Fibroblast of pulmonary artery (primary cell): ENCODE results near the gene FOXJ3.
A peak's percentile ranks its signal among the peaks of the same experiment; 100 is the strongest.

ENCODE experiments used
- DNase-seq: peaks from one replicate; pipeline ENCODE4 v3.0.0-alpha.2; 2010; ENCODE audit warnings: low read depth
- H3K4me3 ChIP-seq: replicated peaks from 2 replicates; pipeline ENCODE4 v1.5.1; 2011; ENCODE audit warnings: low read depth, mild to moderate bottlenecking, control low read depth, low read length, moderate library complexity
- CTCF ChIP-seq: IDR thresholded peaks from 2 replicates; pipeline ENCODE4 v1.5.1; 2011; ENCODE audit warnings: mild to moderate bottlenecking, control low read depth, low read length, inconsistent platforms; ENCODE audit errors: missing control alignments

The FOXJ3 gene

DNA sequence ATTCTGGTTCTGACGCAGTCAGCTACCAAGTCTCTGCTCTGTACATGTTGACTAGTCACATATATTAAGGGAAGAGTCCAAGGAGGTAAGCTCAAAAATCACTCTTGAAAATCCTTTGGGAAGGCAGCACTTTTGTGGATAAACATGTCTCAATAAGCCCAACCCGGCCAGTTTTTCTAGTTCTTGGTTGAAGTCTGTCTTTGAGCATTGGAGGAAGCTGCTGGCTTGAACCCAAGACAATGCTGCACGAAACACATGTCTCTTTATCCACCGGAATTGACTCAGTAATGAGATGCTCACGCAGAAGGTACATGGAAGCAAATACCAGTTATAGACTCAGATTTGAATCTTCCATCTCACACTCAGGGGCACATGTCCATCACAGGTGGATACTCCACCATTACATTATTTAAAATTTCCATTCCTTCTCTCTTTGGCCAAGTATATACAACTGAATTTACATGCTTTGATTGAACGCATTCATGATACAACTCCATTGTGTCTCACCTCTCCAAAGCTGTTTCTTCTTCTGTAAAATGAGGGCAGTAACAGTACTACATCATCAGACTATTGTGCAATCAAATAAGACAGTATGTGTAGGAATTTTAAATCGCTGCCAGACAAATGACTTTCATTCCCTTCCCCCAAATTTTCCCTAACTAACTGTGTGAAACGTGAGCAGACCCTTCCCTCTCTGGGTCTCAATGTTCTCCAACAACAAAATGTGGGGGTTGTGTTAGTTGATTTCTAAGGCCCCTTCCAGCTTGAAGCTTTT is 160.9 kb downstream of the FOXJ3 start:
- H3K4me3 ChIP-seq: no peak overlapping the region
- no peak for TF ChIP-seq CTCF
- DNase-seq: peak; percentile 74

DNA sequence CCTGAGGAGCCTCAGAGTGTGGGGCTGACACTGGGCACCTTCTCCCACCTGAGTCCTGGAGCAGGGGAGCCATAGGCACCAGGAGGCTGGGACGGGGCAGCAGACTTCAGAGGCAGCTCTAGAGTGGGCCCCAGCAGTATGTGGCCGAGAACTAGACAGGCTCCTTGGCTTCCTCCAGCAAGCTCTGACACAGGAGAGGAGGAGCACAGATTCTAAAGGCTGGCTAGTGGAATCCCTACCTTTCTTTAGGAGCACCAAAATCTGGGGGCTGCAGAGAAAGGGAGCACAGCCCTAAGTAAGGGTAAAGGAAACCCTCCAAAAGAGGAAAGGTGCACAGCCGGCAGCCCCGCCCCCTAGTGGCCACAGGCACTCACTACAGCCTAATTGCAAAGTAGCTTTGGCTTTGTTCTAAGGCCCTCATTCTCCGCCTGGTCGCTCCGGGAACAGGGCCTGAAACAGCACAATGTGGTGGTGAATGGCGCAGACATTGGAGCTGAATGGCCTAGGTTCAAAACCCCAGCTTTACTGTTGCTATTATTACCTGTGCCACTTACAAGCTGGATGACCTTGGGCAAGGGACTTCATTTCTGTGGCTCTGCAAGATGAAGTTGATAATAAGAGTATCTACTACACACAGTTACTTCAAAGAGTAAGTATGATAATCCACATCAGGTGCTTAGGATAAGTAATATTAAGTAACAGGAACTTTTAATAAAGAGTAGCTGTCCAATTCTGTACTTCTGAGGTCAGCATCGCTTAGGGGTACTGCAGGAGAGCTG is 161.7 kb downstream of the FOXJ3 start:
- peak; percentile 93 for TF ChIP-seq CTCF
- H3K4me3 ChIP-seq: no peak overlapping the region
- peak; percentile 59 for DNase-seq

GRCh38 chr1:42172381-42173133 is 162.5 kb downstream of the FOXJ3 start:
- no peak for DNase-seq
- no peak for TF ChIP-seq CTCF
- H3K4me3 ChIP-seq: no peak overlapping the region

DNA sequence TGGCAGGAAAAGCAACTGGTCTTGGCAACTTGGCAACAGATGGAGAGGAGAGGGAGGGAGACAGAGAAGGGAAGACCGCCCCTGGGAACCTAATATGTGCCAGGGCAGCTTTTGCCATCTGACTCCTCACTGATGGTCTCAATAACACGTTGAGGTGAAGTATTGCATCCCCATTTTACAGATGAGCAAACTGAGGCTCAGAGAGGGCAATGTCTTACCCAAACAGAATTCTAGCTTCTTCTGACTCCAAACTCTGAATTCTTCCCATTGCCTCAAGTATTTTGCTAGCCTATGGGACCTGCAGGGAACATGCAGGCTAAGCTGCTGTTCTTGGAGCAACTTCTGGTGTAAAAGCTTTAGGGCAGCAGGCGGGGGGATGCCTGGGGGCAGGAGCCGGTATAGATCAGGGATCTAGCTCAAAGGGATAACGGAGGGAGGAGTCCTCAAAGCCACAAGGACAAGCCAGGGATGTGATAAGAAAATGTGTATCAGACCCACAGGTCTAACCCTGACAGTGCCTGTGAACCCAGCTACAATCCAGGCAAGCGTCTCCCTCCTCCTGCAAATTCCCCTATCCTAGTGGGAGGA is 163.3 kb downstream of the FOXJ3 start:
- TF ChIP-seq CTCF: no peak
- no peak overlapping the region for H3K4me3 ChIP-seq
- no peak for DNase-seq

- H3K4me3 ChIP-seq: no peak overlapping the region
- no peak for TF ChIP-seq CTCF
- no peak for DNase-seq
Observed at GRCh38 chr1:42170779-42171621, 164.0 kb downstream of the FOXJ3 start.

- no peak for TF ChIP-seq CTCF
- no peak for DNase-seq
- no peak overlapping the region for H3K4me3 ChIP-seq
Observed at GRCh38 chr1:42168763-42169162, 166.3 kb downstream of the FOXJ3 start.
